H1 (cell line): ENCODE data around the gene STX8. TPM values are rescaled to one million over a fixed set of nuclear protein-coding genes. Genes with fewer than 3 reads are reported as not detected.

Source experiments
- CTCF ChIA-PET: fragments of 300-600 bp; sonication (Branson Sonifier 250); formaldehyde crosslinking; loops from one replicate; lab custom pipeline; 2021; ENCODE audit not compliant: partially characterized antibody; lab: Charles Lee
- POLR2A ChIA-PET: fragments of 300-600 bp; sonication (Branson Sonifier 250); formaldehyde crosslinking; loops from one replicate; lab custom pipeline; 2021; ENCODE audit warnings: inconsistent platforms; ENCODE audit not compliant: partially characterized antibody; lab: Charles Lee
- DNase-seq, 2 experiments: peaks; one replicate each; pipeline versions ENCODE4 v3.0.0 to v3.0.0-alpha.2; 2010 to 2022; ENCODE audit warnings: low spot score in 2 of 2, low read depth in 1 of 2, mixed read lengths in 1 of 2
- FAIRE-seq: peaks from 2 replicates; lab custom pipeline; 2011; peaks lifted over from hg19 to GRCh38; lab: Jason Lieb, UNC
- H2AFZ ChIP-seq: 2 replicates; pipeline ENCODE4 v1.8.1; 2012; ENCODE audit warnings: low read length, inconsistent platforms
- H2AK5ac ChIP-seq: 2 replicates; pipeline ENCODE4 v1.6.1; 2013; ENCODE audit warnings: low read depth, low read length
- H2BK120ac ChIP-seq: replicated peaks from 2 replicates; pipeline ENCODE3; 2013; ENCODE audit warnings: low read depth, low read length, inconsistent platforms
- H2BK12ac ChIP-seq: 2 replicates; pipeline ENCODE4 v1.6.1; 2013; ENCODE audit warnings: low read depth, low read length
- H2BK15ac ChIP-seq: 2 replicates; pipeline ENCODE4 v1.6.1; 2013; ENCODE audit warnings: low read length
- H2BK20ac ChIP-seq: 2 replicates; pipeline ENCODE4 v1.6.1; 2013; ENCODE audit warnings: low read length
- H2BK5ac ChIP-seq: 2 replicates; pipeline ENCODE4 v1.6.1; 2013; ENCODE audit warnings: low read depth, low read length
- H3K14ac ChIP-seq: 2 replicates; pipeline ENCODE4 v1.6.1; 2013; ENCODE audit warnings: inconsistent platforms; ENCODE audit not compliant: insufficient read length
- H3K18ac ChIP-seq: 2 replicates; pipeline ENCODE4 v1.6.1; 2013; ENCODE audit warnings: low read length; ENCODE audit errors: extremely low read depth
- H3K23ac ChIP-seq: 2 replicates; pipeline ENCODE4 v1.6.1; 2013; ENCODE audit warnings: inconsistent platforms; ENCODE audit not compliant: insufficient read length
- H3K23me2 ChIP-seq: 2 replicates; pipeline ENCODE4 v1.6.1; 2013; ENCODE audit warnings: low read depth, low read length
- H3K27ac ChIP-seq: 2 replicates; pipeline ENCODE4 v1.6.1; 2011; ENCODE audit warnings: low read depth, low read length, inconsistent platforms
- H3K27me3 ChIP-seq, 4 experiments: replicated peaks in 1 of 4; 1 replicate in 1 of 4; 2 replicates in 3 of 4; pipeline versions ENCODE4 v1.6.1 to v1.8.1; 2011 to 2013; ENCODE audit warnings: low read length in 3 of 4, mild to moderate bottlenecking in 3 of 4, inconsistent platforms in 2 of 4, mixed read lengths in 2 of 4, moderate library complexity in 1 of 4; ENCODE audit not compliant: control insufficient read depth in 3 of 4, insufficient read depth in 3 of 4; ENCODE audit errors: extremely low read depth in 1 of 4
- H3K36me3 ChIP-seq, 4 experiments: 2 replicates each; pipeline versions ENCODE4 v1.6.1 to v1.8.1; 2011 to 2013; ENCODE audit warnings: mild to moderate bottlenecking in 4 of 4, low read length in 3 of 4, moderate library complexity in 2 of 4, control low read depth in 1 of 4, inconsistent platforms in 1 of 4; ENCODE audit not compliant: insufficient read depth in 4 of 4, control insufficient read depth in 2 of 4
- H3K4ac ChIP-seq: replicated peaks from 2 replicates; pipeline ENCODE3; 2013; ENCODE audit warnings: low read length, low read depth, mixed read lengths, inconsistent platforms; ENCODE audit not compliant: insufficient read length
- H3K4me1 ChIP-seq, 4 experiments: replicated peaks in 1 of 4; 1 replicate in 1 of 4; 2 replicates in 3 of 4; pipeline versions ENCODE4 v1.6.1 to v1.8.1; 2011 to 2013; ENCODE audit warnings: low read length in 3 of 4, inconsistent platforms in 2 of 4, mixed read lengths in 1 of 4; ENCODE audit not compliant: insufficient read depth in 4 of 4, control insufficient read depth in 3 of 4
- H3K4me2 ChIP-seq, 2 experiments: 2 replicates each; pipeline versions ENCODE4 v1.6.1 to v1.8.1; 2011 to 2013; ENCODE audit warnings: low read depth in 2 of 2, low read length in 2 of 2, control low read depth in 1 of 2, inconsistent platforms in 1 of 2, mild to moderate bottlenecking in 1 of 2; ENCODE audit not compliant: insufficient read depth in 1 of 2
- H3K4me3 ChIP-seq, 4 experiments: fragments of 200-600, 300-600 bp in 1 of 4; sonication (generic), shearing (Covaris generic), sonication (Bioruptor Twin) in 1 of 4; 2 replicates each; pipeline versions ENCODE4 v1.5.1 to v1.8.1; 2011 to 2016; ENCODE audit warnings: low read length in 4 of 4, low read depth in 3 of 4, control low read depth in 2 of 4, inconsistent platforms in 2 of 4, mild to moderate bottlenecking in 2 of 4, mixed read lengths in 1 of 4, moderate library complexity in 1 of 4; ENCODE audit not compliant: insufficient read depth in 2 of 4; ENCODE audit errors: extremely low read depth in 1 of 4
- H3K56ac ChIP-seq: replicated peaks from 2 replicates; pipeline ENCODE3; 2013; ENCODE audit warnings: low read depth, mild to moderate bottlenecking, mixed read lengths, low read length, inconsistent platforms; ENCODE audit not compliant: insufficient read length
- H3K79me1 ChIP-seq: 2 replicates; pipeline ENCODE4 v1.6.1; 2013; ENCODE audit warnings: low read depth, low read length, control low read depth
- H3K79me2 ChIP-seq, 2 experiments: 2 replicates each; pipeline versions ENCODE4 v1.6.1 to v1.8.1; 2012 to 2013; ENCODE audit warnings: low read length in 2 of 2, mild to moderate bottlenecking in 2 of 2, inconsistent platforms in 1 of 2; ENCODE audit not compliant: insufficient read depth in 2 of 2, control insufficient read depth in 1 of 2
- H3K9ac ChIP-seq, 4 experiments: replicated peaks in 1 of 4; 1 replicate in 1 of 4; 2 replicates in 3 of 4; pipeline versions ENCODE4 v1.6.1 to v1.8.1; 2011 to 2013; ENCODE audit warnings: low read depth in 3 of 4, low read length in 3 of 4, control low read depth in 2 of 4, mild to moderate bottlenecking in 2 of 4, moderate library complexity in 2 of 4, inconsistent platforms in 1 of 4; ENCODE audit errors: extremely low read depth in 1 of 4
- H3K9me3 ChIP-seq, 2 experiments: 2 replicates each; pipeline versions ENCODE4 v1.6.1 to v1.8.1; 2012 to 2013; ENCODE audit warnings: mild to moderate bottlenecking in 2 of 2, moderate library complexity in 2 of 2, control low read depth in 1 of 2, inconsistent platforms in 1 of 2, low read depth in 1 of 2, low read length in 1 of 2, mixed read lengths in 1 of 2; ENCODE audit not compliant: insufficient read depth in 2 of 2
- H4K20me1 ChIP-seq, 2 experiments: replicated peaks in 1 of 2; 2 replicates each; pipeline versions ENCODE3 to v1.8.1; 2011 to 2013; ENCODE audit warnings: inconsistent platforms in 2 of 2, low read length in 2 of 2, mild to moderate bottlenecking in 1 of 2; ENCODE audit not compliant: insufficient read depth in 2 of 2, control insufficient read depth in 1 of 2
- H4K5ac ChIP-seq: 2 replicates; pipeline ENCODE4 v1.6.1; 2013; ENCODE audit warnings: low read length, low read depth, mixed read lengths, inconsistent platforms; ENCODE audit not compliant: insufficient read length
- H4K8ac ChIP-seq: 2 replicates; pipeline ENCODE4 v1.8.0; 2013; ENCODE audit warnings: mild to moderate bottlenecking, moderate library complexity, low read length, inconsistent platforms; ENCODE audit not compliant: insufficient read depth; ENCODE audit errors: extremely low read depth
- H4K91ac ChIP-seq: replicated peaks from 2 replicates; pipeline ENCODE3; 2013; ENCODE audit warnings: low read length, mixed read lengths, inconsistent platforms; ENCODE audit not compliant: insufficient read length
- ATF3 ChIP-seq: IDR thresholded peaks from 2 replicates; pipeline ENCODE4 v1.6.1; 2011; ENCODE audit warnings: low read depth, mild to moderate bottlenecking, low read length; ENCODE audit not compliant: insufficient read depth
- CEBPB ChIP-seq: IDR thresholded peaks from 2 replicates; pipeline ENCODE4 v1.6.1; 2012; ENCODE audit warnings: low read depth, low read length
- FOSL1 ChIP-seq: IDR thresholded peaks from 2 replicates; pipeline ENCODE4 v1.6.1; 2011; ENCODE audit warnings: mild to moderate bottlenecking, low read depth, low read length, moderate library complexity; ENCODE audit not compliant: insufficient read depth
- HDAC6 ChIP-seq: IDR thresholded peaks from one replicate; pipeline ENCODE4 v1.7.1; 2012; ENCODE audit warnings: low read depth, mild to moderate bottlenecking, inconsistent platforms, low read length, moderate library complexity
- RNF2 ChIP-seq: fragments of 200-900, 300-1000 bp; sonication (generic); IDR thresholded peaks from 2 replicates; pipeline ENCODE4 v1.7.1; 2016; ENCODE audit warnings: borderline replicate concordance, low read depth, mild to moderate bottlenecking, antibody characterized with exemption, low read length; ENCODE audit not compliant: poor library complexity, severe bottlenecking; ENCODE audit errors: missing control alignments
- SAP30 ChIP-seq: fragments of 300-600 bp; sonication (generic); IDR thresholded peaks from 2 replicates; pipeline ENCODE4 v1.7.1; 2012; ENCODE audit warnings: low read length, moderate library complexity, mild to moderate bottlenecking, inconsistent platforms; ENCODE audit not compliant: insufficient read depth, insufficient replicate concordance
- SP2 ChIP-seq: IDR thresholded peaks from 2 replicates; pipeline ENCODE4 v1.6.1; 2012; ENCODE audit warnings: mild to moderate bottlenecking, low read length, inconsistent platforms
- polyA plus RNA-seq, 7 experiments: library from polyadenylated mRNA; depleted of rRNA in 3 of 7; stranded (reverse) in 5 of 7; unstranded in 2 of 7; fragments of >200 nt in 5 of 7; fragments of 200-250 nt in 2 of 7; gene quantifications; 1 replicate in 5 of 7; 2 replicates in 1 of 7; 4 replicates in 1 of 7; pipeline versions ENCODE4 v1.2.1 to v1.2.3, GENCODE V29; 2011 to 2013; ENCODE audit warnings: missing spikeins in 2 of 7, mixed read lengths in 2 of 7
- total RNA-seq: library from RNA; stranded (reverse); fragmentation: NEBNext Ultra II Directional; extraction: Animal tissue kit (Norgen Biotek cat#: 25700); gene quantifications from 2 replicates; pipeline ENCODE4 v1.2.1, GENCODE V29; 2021

STX8 gene
- total and polyA plus RNA-seq, 2 of the 8 experiments (the other 6 are each of a cell fraction or from before 2014, with no cell fraction given) = 22.8 to 42.5 TPM

- no peaks in the 10 kb centered on the region for H3K27me3 ChIP-seq
- H3K4me3 ChIP-seq = no peak overlapping the region
- peaks cover 0 to 4% (median 2%) of the 10 kb centered on the region in 4 experiments; a peak in 3 of 8 replicates for H3K36me3 ChIP-seq
- no peak overlapping the region for H3K4ac ChIP-seq
- no peak overlapping the region for H3K14ac ChIP-seq
- H3K56ac ChIP-seq = no peak overlapping the region
- H2BK12ac ChIP-seq = no peak overlapping the region
- H3K9me3 ChIP-seq = no peaks in the 10 kb centered on the region
- no peak overlapping the region for H2BK5ac ChIP-seq
- no peaks in the 10 kb centered on the region for H4K20me1 ChIP-seq
- TF ChIP-seq FOSL1 (no peak), HDAC6 (no peak), SAP30 (no peak), ATF3 (no peak), CEBPB (no peak), RNF2 (no peak), SP2 (no peak)
- POLR2A ChIA-PET = no interaction called here
- H2AFZ ChIP-seq = no peak overlapping the region
- H2BK120ac ChIP-seq = no peak overlapping the region
- H3K23me2 ChIP-seq = no peaks in the 10 kb centered on the region
- no peak overlapping the region for H2BK20ac ChIP-seq
- FAIRE-seq = no peak
- H3K4me1 ChIP-seq = no peaks in the 10 kb centered on the region
- H3K23ac ChIP-seq = no peak overlapping the region
- H3K9ac ChIP-seq = no peak overlapping the region
- no peak overlapping the region for H2BK15ac ChIP-seq
- H3K18ac ChIP-seq = no peak overlapping the region
- H3K79me1 ChIP-seq = no peaks in the 10 kb centered on the region
- no peak for DNase-seq
- H2AK5ac ChIP-seq = no peak overlapping the region
- no peak overlapping the region for H4K91ac ChIP-seq
- H4K8ac ChIP-seq = no peak overlapping the region
- no peak overlapping the region for H3K27ac ChIP-seq
- CTCF ChIA-PET = interaction anchor here (0.8 to 1.4 kb wide), 5 partner anchors 10 to 132 kb away, joined by 3 to 4 read pairs (median 3); no protein-coding TSS in a partner anchor
- H3K4me2 ChIP-seq = no peak overlapping the region
- no peaks in the 10 kb centered on the region for H3K79me2 ChIP-seq
- H4K5ac ChIP-seq = no peak overlapping the region
These were observed 11.5 kb downstream of the STX8 start for GRCh38 chr17:9564104-9564503.
